Measurements from ENCODE around the gene PDE3A. TPM values are rescaled to one million over a fixed set of nuclear protein-coding genes. Genes with fewer than 3 reads are reported as not detected.

The PDE3A gene
- total RNA-seq, 1 donor = 14.8 TPM

GRCh38 chr12:20432290-20432689 lies 64.0 kb downstream of the PDE3A start:
- Histone ChIP-seq H3K27me3 (ENCODE audit: insufficient read depth, low read length) (no peaks in the 10 kb centered on the region), H3K4me3 (ENCODE audit: insufficient read depth, low read length) (no peak overlapping the region), H3K79me2 (ENCODE audit: insufficient read depth, low read length) (peaks cover 16% of the 10 kb centered on the region), H4K20me1 (ENCODE audit: insufficient read depth, low read length) (no peaks in the 10 kb centered on the region), H3K36me3 (ENCODE audit: insufficient read depth, low read length) (no peaks in the 10 kb centered on the region), H2AFZ (ENCODE audit: low read length) (no peak overlapping the region), H3K9me3 (ENCODE audit: low read depth, low read length) (no peaks in the 10 kb centered on the region), H3K4me2 (ENCODE audit: insufficient read depth, low read length) (no peak overlapping the region), H3K4me1 (ENCODE audit: insufficient read depth, low read length) (peaks cover 17% of the 10 kb centered on the region), H3K27ac (ENCODE audit: low read depth, low read length) (no peak overlapping the region)
- TF ChIP-seq CTCF (IDR thresholded peaks at IDR 0.05; ENCODE audit: extremely low read depth, low read depth, low read length) = no peak
- no peak for DNase-seq (ENCODE audit: insufficient read length, low spot score, missing footprints)

- Histone ChIP-seq H3K9me3 (ENCODE audit: low read depth, low read length) (no peaks in the 10 kb centered on the region), H3K79me2 (ENCODE audit: insufficient read depth, low read length) (peaks cover 22% of the 10 kb centered on the region), H3K4me3 (ENCODE audit: insufficient read depth, low read length) (no peak overlapping the region), H2AFZ (ENCODE audit: low read length) (no peak overlapping the region), H3K4me2 (ENCODE audit: insufficient read depth, low read length) (no peak overlapping the region), H3K4me1 (ENCODE audit: insufficient read depth, low read length) (peaks cover 28% of the 10 kb centered on the region), H4K20me1 (ENCODE audit: insufficient read depth, low read length) (no peaks in the 10 kb centered on the region), H3K27ac (ENCODE audit: low read depth, low read length) (peak overlapping the region; percentile 64), H3K36me3 (ENCODE audit: insufficient read depth, low read length) (no peaks in the 10 kb centered on the region), H3K27me3 (ENCODE audit: insufficient read depth, low read length) (no peaks in the 10 kb centered on the region)
- DNase-seq (ENCODE audit: insufficient read length, low spot score, missing footprints) = peak; percentile 49
- TF ChIP-seq CTCF (IDR thresholded peaks at IDR 0.05; ENCODE audit: extremely low read depth, low read depth, low read length) = no peak
These were observed 66.7 kb downstream of the PDE3A start for GRCh38 chr12:20434996-20435395.

- peaks cover 28% of the 10 kb centered on the region for H3K4me1 ChIP-seq (ENCODE audit: insufficient read depth, low read length)
- TF ChIP-seq CTCF (IDR thresholded peaks at IDR 0.05; ENCODE audit: extremely low read depth, low read depth, low read length) = no peak
- H4K20me1 ChIP-seq (ENCODE audit: insufficient read depth, low read length) = no peaks in the 10 kb centered on the region
- DNase-seq (ENCODE audit: insufficient read length, low spot score, missing footprints) = peak; percentile 36
- H3K79me2 ChIP-seq (ENCODE audit: insufficient read depth, low read length) = peaks cover 28% of the 10 kb centered on the region
- no peak overlapping the region for H2AFZ ChIP-seq (ENCODE audit: low read length)
- H3K9me3 ChIP-seq (ENCODE audit: low read depth, low read length) = no peaks in the 10 kb centered on the region
- H3K27me3 ChIP-seq (ENCODE audit: insufficient read depth, low read length) = no peaks in the 10 kb centered on the region
- H3K27ac ChIP-seq (ENCODE audit: low read depth, low read length) = peak overlapping the region; percentile 64
- no peak overlapping the region for H3K4me2 ChIP-seq (ENCODE audit: insufficient read depth, low read length)
- H3K36me3 ChIP-seq (ENCODE audit: insufficient read depth, low read length) = no peaks in the 10 kb centered on the region
- no peak overlapping the region for H3K4me3 ChIP-seq (ENCODE audit: insufficient read depth, low read length)
These were observed 68.0 kb downstream of the PDE3A start for GRCh38 chr12:20436316-20436715.

GRCh38 chr12:20438299-20438779 lies 70.0 kb downstream of the PDE3A start:
- no peaks in the 10 kb centered on the region for H3K27me3 ChIP-seq (ENCODE audit: insufficient read depth, low read length)
- H3K27ac ChIP-seq (ENCODE audit: low read depth, low read length) = peak overlapping the region; percentile 64
- H3K36me3 ChIP-seq (ENCODE audit: insufficient read depth, low read length) = no peaks in the 10 kb centered on the region
- H4K20me1 ChIP-seq (ENCODE audit: insufficient read depth, low read length) = no peaks in the 10 kb centered on the region
- peaks cover 28% of the 10 kb centered on the region for H3K4me1 ChIP-seq (ENCODE audit: insufficient read depth, low read length)
- no peaks in the 10 kb centered on the region for H3K9me3 ChIP-seq (ENCODE audit: low read depth, low read length)
- H3K79me2 ChIP-seq (ENCODE audit: insufficient read depth, low read length) = peaks cover 32% of the 10 kb centered on the region
- peak; percentile 30 for DNase-seq (ENCODE audit: insufficient read length, low spot score, missing footprints)
- H3K4me2 ChIP-seq (ENCODE audit: insufficient read depth, low read length) = peak overlapping the region; percentile 22
- TF ChIP-seq CTCF (IDR thresholded peaks at IDR 0.05; ENCODE audit: extremely low read depth, low read depth, low read length) = no peak
- H2AFZ ChIP-seq (ENCODE audit: low read length) = no peak overlapping the region
- H3K4me3 ChIP-seq (ENCODE audit: insufficient read depth, low read length) = no peak overlapping the region

All from osteoblast (primary cell).